Liver (tissue), 9 donors: Measurements from ENCODE around the gene FOXA2. TPM values are rescaled to one million over a fixed set of nuclear protein-coding genes. Genes with fewer than 3 reads are reported as not detected.
"Not testable (repeated sequence)": the region's sequence is repeated elsewhere in the genome, so short reads cannot be mapped to it uniquely, and the experiment has no call there.

ENCODE experiments used
- DNase-seq: peaks from one replicate; pipeline ENCODE4 v3.0.0-alpha.2; 2017; ENCODE audit warnings: low spot score
- H3K27ac ChIP-seq, 2 donors: one replicate each; pipeline ENCODE4 v1.7.0; 2013; ENCODE audit warnings: inconsistent platforms in 2 of 2, low read length in 2 of 2, control low read depth in 1 of 2, low read depth in 1 of 2, mild to moderate bottlenecking in 1 of 2
- H3K27me3 ChIP-seq, 4 donors: one replicate each; pipeline versions ENCODE4 v1.6.1 to v1.7.0; 2013; ENCODE audit warnings: low read length in 3 of 4, inconsistent platforms in 1 of 4, mild to moderate bottlenecking in 1 of 4, moderate library complexity in 1 of 4; ENCODE audit not compliant: control insufficient read depth in 4 of 4, insufficient read depth in 4 of 4
- H3K36me3 ChIP-seq, 4 donors: one replicate each; pipeline versions ENCODE4 v1.6.1 to v1.7.0; 2013; ENCODE audit warnings: low read length in 3 of 4, mild to moderate bottlenecking in 3 of 4, low read depth in 1 of 4, moderate library complexity in 1 of 4; ENCODE audit not compliant: control insufficient read depth in 4 of 4, insufficient read depth in 3 of 4
- H3K4me1 ChIP-seq, 4 donors: one replicate each; pipeline versions ENCODE4 v1.6.1 to v1.7.0; 2013; ENCODE audit warnings: low read length in 3 of 4, mild to moderate bottlenecking in 3 of 4, moderate library complexity in 1 of 4; ENCODE audit not compliant: control insufficient read depth in 4 of 4, insufficient read depth in 4 of 4
- H3K4me3 ChIP-seq, 3 donors: one replicate each; pipeline versions ENCODE4 v1.6.1 to v1.7.0; 2013; ENCODE audit warnings: low read length in 3 of 3, control low read depth in 1 of 3, low read depth in 1 of 3, mild to moderate bottlenecking in 1 of 3
- H3K9ac ChIP-seq, 2 donors: one replicate each; pipeline ENCODE4 v1.7.0; 2013; ENCODE audit warnings: low read length in 2 of 2, mild to moderate bottlenecking in 2 of 2, moderate library complexity in 2 of 2, control low read depth in 1 of 2, low read depth in 1 of 2
- H3K9me3 ChIP-seq, 4 donors: one replicate each; pipeline versions ENCODE4 v1.6.1 to v1.7.0; 2013; ENCODE audit warnings: low read length in 3 of 4; ENCODE audit not compliant: control insufficient read depth in 4 of 4
- EGR1 ChIP-seq, 2 donors: IDR thresholded peaks; 2 replicates each; pipeline ENCODE4 v1.6.1; 2016 to 2018; ENCODE audit warnings: antibody characterized with exemption in 2 of 2, low read depth in 2 of 2
- FOXA1 ChIP-seq: IDR thresholded peaks from 2 replicates; pipeline ENCODE4 v1.6.1; 2016; ENCODE audit warnings: antibody characterized with exemption
- FOXA2 ChIP-seq: IDR thresholded peaks from 2 replicates; pipeline ENCODE4 v1.6.1; 2016; ENCODE audit warnings: antibody characterized with exemption
- GABPA ChIP-seq, 2 donors: IDR thresholded peaks in 1 of 2; conservative IDR thresholded peaks in 1 of 2; 2 replicates each; pipeline ENCODE4 v1.6.1; 2016; ENCODE audit warnings: antibody characterized with exemption in 2 of 2, mild to moderate bottlenecking in 1 of 2, moderate library complexity in 1 of 2
- HNF4A ChIP-seq, 2 donors: conservative IDR thresholded peaks; 2 replicates each; pipeline ENCODE4 v1.6.1; 2016; ENCODE audit warnings: antibody characterized with exemption in 2 of 2, mild to moderate bottlenecking in 2 of 2
- HNF4G ChIP-seq: IDR thresholded peaks from 2 replicates; pipeline ENCODE4 v1.6.1; 2016; ENCODE audit warnings: antibody characterized with exemption
- NR2F2 ChIP-seq: IDR thresholded peaks from 2 replicates; pipeline ENCODE4 v1.6.1; 2016; ENCODE audit warnings: antibody characterized with exemption
- RAD21 ChIP-seq, 2 donors: IDR thresholded peaks; 2 replicates each; pipeline ENCODE4 v1.6.1; 2016; ENCODE audit warnings: antibody characterized with exemption in 2 of 2, mild to moderate bottlenecking in 2 of 2
- RXRA ChIP-seq, 2 donors: IDR thresholded peaks; 2 replicates each; pipeline ENCODE4 v1.6.1; 2017 to 2018; ENCODE audit warnings: antibody characterized with exemption in 2 of 2, mild to moderate bottlenecking in 1 of 2
- SP1 ChIP-seq: IDR thresholded peaks from 2 replicates; pipeline ENCODE4 v1.6.1; 2018; ENCODE audit warnings: antibody characterized with exemption, mild to moderate bottlenecking
- YY1 ChIP-seq: IDR thresholded peaks from 2 replicates; pipeline ENCODE4 v1.6.1; 2016; ENCODE audit warnings: antibody characterized with exemption, mild to moderate bottlenecking
- WGBS: extraction: QIAGEN DNeasy Blood & Tissue Kit; methylation state at CpG from one replicate; pipeline ENCODE4 v1.1.7; 2013; 5-methylcytosine and 5-hydroxymethylcytosine counted together
- polyA plus RNA-seq, 2 donors: library from polyadenylated mRNA; stranded (reverse) in 1 of 2; unstranded in 1 of 2; fragments of 200-250 nt in 1 of 2; fragments of >200 nt in 1 of 2; fragmentation: Nextera tagmentation in 1 of 2; extraction: Ambion mirVana in 1 of 2; gene quantifications; one replicate each; pipeline versions ENCODE4 v1.2.1 to v1.2.3, GENCODE V29; 2013 to 2015
- total RNA-seq, 2 donors: library from RNA; depleted of rRNA; stranded (reverse); fragments of >200 nt; gene quantifications; one replicate each; pipeline ENCODE4 v1.2.3, GENCODE V29; 2014
- TF ChIP-seq, protein P1 (sequence below): fragments of 150-350 bp; IDR thresholded peaks from 2 replicates; pipeline ENCODE4 v1.5.1; 2017; ENCODE audit warnings: improper control_type of control experiment, low read depth, low read length; ENCODE audit not compliant: missing input control
- TF ChIP-seq, protein P2 (sequence below): IDR thresholded peaks from 2 replicates; pipeline ENCODE4 v1.6.1; 2016; ENCODE audit warnings: antibody characterized with exemption
- TF ChIP-seq, protein P3 (sequence below): IDR thresholded peaks from 2 replicates; pipeline ENCODE4 v1.6.1; 2016; ENCODE audit warnings: antibody characterized with exemption
- TF ChIP-seq, protein P4 (sequence below): IDR thresholded peaks from 2 replicates; pipeline ENCODE4 v1.6.1; 2016; ENCODE audit warnings: antibody characterized with exemption
- TF ChIP-seq, protein P5 (sequence below): IDR thresholded peaks from 2 replicates; pipeline ENCODE4 v1.6.1; 2016; ENCODE audit warnings: antibody characterized with exemption, mild to moderate bottlenecking
- donor health status: healthy.
- donor health status: healthy.
- donor health status: healthy.
- donor health status: healthy.
- donor health status: healthy.

Gene FOXA2
- total and polyA plus RNA-seq, 4 donors = 5.2 to 12.7 (median 11.1) TPM

DNA sequence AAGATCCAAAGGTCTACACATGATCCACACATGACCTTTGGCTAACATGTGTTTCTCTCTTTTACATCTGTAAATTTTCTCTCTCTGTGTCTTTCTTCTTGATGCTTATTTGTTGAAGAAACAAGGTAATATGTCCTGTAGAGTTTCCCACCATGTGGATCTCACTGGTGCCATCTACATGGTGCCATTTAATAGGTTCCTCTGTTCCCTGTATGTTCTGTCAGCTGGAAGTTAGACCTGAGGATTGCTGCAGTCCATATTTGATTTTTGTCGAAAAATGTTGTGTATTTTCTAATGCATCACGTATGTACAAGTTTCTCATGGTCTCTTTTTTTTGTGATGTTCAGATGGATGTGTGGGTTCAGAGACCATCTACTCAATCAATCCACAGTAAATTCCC lies 30.0 kb downstream of the FOXA2 start:
- Histone ChIP-seq H3K4me1 (no peaks in the 10 kb centered on the region), H3K9ac (no peak overlapping the region), H3K27ac (no peak overlapping the region), H3K9me3 (no peaks in the 10 kb centered on the region), H3K27me3 (no peaks in the 10 kb centered on the region), H3K36me3 (no peaks in the 10 kb centered on the region), H3K4me3 (no peak overlapping the region)
- WGBS = 93% methylated on average over 2 of the region's 2 CpGs
- no peak for DNase-seq
- no peak for TF ChIP-seq RXRA (IDR thresholded peaks at IDR 0.05)
- TF ChIP-seq FOXA2 = no peak
- no peak for TF ChIP-seq YY1
- no peak for TF ChIP-seq NR2F2
- TF ChIP-seq HNF4A (conservative IDR thresholded peaks at IDR 0.05) = no peak
- TF ChIP-seq RAD21 (IDR thresholded peaks at IDR 0.05) = no peak
- TF ChIP-seq HNF4G = no peak
- TF ChIP-seq, protein P1, sequence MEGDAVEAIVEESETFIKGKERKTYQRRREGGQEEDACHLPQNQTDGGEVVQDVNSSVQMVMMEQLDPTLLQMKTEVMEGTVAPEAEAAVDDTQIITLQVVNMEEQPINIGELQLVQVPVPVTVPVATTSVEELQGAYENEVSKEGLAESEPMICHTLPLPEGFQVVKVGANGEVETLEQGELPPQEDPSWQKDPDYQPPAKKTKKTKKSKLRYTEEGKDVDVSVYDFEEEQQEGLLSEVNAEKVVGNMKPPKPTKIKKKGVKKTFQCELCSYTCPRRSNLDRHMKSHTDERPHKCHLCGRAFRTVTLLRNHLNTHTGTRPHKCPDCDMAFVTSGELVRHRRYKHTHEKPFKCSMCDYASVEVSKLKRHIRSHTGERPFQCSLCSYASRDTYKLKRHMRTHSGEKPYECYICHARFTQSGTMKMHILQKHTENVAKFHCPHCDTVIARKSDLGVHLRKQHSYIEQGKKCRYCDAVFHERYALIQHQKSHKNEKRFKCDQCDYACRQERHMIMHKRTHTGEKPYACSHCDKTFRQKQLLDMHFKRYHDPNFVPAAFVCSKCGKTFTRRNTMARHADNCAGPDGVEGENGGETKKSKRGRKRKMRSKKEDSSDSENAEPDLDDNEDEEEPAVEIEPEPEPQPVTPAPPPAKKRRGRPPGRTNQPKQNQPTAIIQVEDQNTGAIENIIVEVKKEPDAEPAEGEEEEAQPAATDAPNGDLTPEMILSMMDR = no peak
- no peak for TF ChIP-seq GABPA (IDR thresholded peaks at IDR 0.05 in 1 of 2, conservative IDR thresholded peaks at IDR 0.05 in 1 of 2)
- TF ChIP-seq FOXA1 = no peak
- TF ChIP-seq, protein P2, sequence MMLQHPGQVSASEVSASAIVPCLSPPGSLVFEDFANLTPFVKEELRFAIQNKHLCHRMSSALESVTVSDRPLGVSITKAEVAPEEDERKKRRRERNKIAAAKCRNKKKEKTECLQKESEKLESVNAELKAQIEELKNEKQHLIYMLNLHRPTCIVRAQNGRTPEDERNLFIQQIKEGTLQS = no peak
- TF ChIP-seq, protein P3, sequence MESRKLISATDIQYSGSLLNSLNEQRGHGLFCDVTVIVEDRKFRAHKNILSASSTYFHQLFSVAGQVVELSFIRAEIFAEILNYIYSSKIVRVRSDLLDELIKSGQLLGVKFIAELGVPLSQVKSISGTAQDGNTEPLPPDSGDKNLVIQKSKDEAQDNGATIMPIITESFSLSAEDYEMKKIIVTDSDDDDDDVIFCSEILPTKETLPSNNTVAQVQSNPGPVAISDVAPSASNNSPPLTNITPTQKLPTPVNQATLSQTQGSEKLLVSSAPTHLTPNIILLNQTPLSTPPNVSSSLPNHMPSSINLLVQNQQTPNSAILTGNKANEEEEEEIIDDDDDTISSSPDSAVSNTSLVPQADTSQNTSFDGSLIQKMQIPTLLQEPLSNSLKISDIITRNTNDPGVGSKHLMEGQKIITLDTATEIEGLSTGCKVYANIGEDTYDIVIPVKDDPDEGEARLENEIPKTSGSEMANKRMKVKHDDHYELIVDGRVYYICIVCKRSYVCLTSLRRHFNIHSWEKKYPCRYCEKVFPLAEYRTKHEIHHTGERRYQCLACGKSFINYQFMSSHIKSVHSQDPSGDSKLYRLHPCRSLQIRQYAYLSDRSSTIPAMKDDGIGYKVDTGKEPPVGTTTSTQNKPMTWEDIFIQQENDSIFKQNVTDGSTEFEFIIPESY = no peak
- TF ChIP-seq SP1 = no peak
- TF ChIP-seq, protein P4, sequence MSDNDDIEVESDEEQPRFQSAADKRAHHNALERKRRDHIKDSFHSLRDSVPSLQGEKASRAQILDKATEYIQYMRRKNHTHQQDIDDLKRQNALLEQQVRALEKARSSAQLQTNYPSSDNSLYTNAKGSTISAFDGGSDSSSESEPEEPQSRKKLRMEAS = no peak
- TF ChIP-seq, protein P5, sequence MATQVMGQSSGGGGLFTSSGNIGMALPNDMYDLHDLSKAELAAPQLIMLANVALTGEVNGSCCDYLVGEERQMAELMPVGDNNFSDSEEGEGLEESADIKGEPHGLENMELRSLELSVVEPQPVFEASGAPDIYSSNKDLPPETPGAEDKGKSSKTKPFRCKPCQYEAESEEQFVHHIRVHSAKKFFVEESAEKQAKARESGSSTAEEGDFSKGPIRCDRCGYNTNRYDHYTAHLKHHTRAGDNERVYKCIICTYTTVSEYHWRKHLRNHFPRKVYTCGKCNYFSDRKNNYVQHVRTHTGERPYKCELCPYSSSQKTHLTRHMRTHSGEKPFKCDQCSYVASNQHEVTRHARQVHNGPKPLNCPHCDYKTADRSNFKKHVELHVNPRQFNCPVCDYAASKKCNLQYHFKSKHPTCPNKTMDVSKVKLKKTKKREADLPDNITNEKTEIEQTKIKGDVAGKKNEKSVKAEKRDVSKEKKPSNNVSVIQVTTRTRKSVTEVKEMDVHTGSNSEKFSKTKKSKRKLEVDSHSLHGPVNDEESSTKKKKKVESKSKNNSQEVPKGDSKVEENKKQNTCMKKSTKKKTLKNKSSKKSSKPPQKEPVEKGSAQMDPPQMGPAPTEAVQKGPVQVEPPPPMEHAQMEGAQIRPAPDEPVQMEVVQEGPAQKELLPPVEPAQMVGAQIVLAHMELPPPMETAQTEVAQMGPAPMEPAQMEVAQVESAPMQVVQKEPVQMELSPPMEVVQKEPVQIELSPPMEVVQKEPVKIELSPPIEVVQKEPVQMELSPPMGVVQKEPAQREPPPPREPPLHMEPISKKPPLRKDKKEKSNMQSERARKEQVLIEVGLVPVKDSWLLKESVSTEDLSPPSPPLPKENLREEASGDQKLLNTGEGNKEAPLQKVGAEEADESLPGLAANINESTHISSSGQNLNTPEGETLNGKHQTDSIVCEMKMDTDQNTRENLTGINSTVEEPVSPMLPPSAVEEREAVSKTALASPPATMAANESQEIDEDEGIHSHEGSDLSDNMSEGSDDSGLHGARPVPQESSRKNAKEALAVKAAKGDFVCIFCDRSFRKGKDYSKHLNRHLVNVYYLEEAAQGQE = no peak
- TF ChIP-seq EGR1 (IDR thresholded peaks at IDR 0.05; ENCODE audit: low read depth in 2 of 2) = no peak

DNA sequence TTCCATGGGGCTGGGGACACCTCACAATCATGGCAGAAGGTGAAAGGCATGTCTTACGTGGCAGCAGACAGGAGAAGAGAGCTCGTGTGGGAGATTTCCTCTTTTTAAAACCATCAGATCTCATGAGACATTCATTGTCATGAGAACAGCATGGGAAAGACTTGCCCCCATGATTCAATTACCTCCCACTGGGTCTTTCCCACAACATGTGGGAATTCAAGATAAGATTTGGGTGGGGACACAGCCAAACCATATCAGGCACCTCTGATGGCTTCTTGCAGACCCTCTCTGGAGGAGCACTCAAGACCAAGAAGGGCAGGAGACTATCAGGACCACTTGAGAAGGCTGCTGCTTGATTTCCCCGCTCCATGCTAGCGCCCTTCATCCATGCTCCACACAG lies 33.9 kb downstream of the FOXA2 start:
- DNase-seq, H3K27ac ChIP-seq, H3K9ac ChIP-seq, H3K27me3 ChIP-seq, H3K36me3 ChIP-seq, H3K9me3 ChIP-seq, H3K4me3 ChIP-seq, H3K4me1 ChIP-seq: not testable (repeated sequence)
- WGBS = 89% methylated on average over 4 of the region's 4 CpGs
